ENCODE data around the gene PRRX2.

Gene PRRX2

GRCh38 chr9:129765764-129766317 is 100.4 kb downstream of the PRRX2 start:
- TF ChIP-seq CTCF (conservative IDR thresholded peaks at IDR 0.05): no peak
- H3K27ac ChIP-seq: no peak overlapping the region

DNA sequence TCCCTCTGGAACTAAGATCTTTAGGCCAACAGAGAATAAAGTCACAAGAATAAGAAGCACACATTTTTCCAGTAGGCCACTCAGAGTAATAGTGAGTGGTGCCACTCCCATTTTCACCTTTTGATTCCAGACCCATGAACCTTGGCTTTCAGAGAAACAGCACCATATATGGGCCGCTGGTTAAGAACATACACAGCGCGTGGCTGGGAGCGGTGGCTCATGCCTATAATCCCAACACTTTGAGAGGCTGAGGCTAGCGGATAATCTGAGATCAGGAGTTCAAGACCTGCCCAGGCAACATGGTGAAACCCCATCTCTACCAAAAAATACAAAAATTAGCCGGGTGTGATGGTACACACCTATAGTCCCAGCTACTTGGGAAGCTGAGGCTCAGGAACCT is 103.0 kb downstream of the PRRX2 start:
- no peak for TF ChIP-seq CTCF (conservative IDR thresholded peaks at IDR 0.05)
- no peak overlapping the region for H3K27ac ChIP-seq

DNA sequence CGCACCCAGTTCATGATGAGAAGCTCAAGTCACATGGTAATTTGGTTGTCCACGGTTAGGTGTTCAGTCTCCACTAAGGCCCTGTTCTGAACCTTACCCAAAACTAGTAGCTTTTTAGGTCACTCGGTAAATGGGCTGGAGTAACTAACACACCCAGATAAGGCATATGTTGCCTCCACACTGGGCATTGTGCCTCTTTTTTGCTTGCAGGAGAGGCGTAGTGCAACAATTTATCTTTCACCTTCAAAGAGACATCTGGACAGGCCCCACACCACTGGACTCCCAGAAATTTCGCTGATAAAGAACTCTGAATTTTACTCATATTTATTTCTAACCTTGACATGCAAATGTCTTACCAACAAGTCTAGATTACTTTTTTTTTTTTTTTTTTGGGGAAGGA is 104.2 kb downstream of the PRRX2 start:
- H3K27ac ChIP-seq: no peak overlapping the region
- no peak for TF ChIP-seq CTCF (conservative IDR thresholded peaks at IDR 0.05)

DNA sequence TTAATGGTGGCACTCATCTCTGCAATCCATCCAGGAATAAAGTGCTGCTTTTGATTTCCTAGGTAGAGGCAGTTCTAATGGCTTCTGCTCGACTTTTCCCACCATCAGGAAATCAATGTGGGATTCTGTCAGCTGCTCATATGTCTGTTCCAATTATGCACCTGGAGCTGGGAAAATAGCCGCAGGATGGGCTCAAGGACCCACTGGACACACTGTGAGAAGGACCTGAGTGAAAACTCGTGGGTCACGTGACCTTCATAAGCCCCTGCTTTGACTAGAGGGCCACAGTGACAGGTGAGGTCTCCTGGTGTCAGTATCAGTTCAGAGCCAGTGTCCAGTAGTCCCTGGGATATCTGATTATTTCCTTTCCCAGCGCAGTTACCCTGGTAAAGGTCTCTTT is 105.3 kb downstream of the PRRX2 start:
- TF ChIP-seq CTCF (conservative IDR thresholded peaks at IDR 0.05): no peak
- no peak overlapping the region for H3K27ac ChIP-seq

Data from VCaP (cell line).